Right ventricle myocardium superior (tissue), 1 donor: ENCODE measurements around the gene LIME1. TPM values are rescaled to one million over a fixed set of nuclear protein-coding genes. Genes with fewer than 3 reads are reported as not detected.

Experiments used
- ATAC-seq: fragments of 200-7000 bp; cut with Tn5 transposase; one replicate; pipeline ENCODE4 v1.9.1; 2020; ENCODE audit warnings: mild to moderate bottlenecking; ENCODE audit not compliant: poor library complexity
- DNase-seq: peaks from one replicate; pipeline ENCODE4 v3.0.0-alpha.2; 2020
- intact Hi-C: fragments of 100-400 bp; cut with DNase I; formaldehyde crosslinking; loops from one replicate; pipeline ENCODE4 v1.11.2; 2022
- total RNA-seq: library from RNA; stranded (reverse); fragmentation: NEBNext Ultra II Directional; extraction: Animal tissue kit (Norgen Biotek cat#: 25700); gene quantifications from one replicate; pipeline ENCODE4 v1.2.1, GENCODE V29; 2021
- donor health status: DM: no; HTN: yes; CAD: no; lungs with severe emphysema.

LIME1 gene
- total RNA-seq, 1 donor from 2014 or later: 1.6 TPM

DNA sequence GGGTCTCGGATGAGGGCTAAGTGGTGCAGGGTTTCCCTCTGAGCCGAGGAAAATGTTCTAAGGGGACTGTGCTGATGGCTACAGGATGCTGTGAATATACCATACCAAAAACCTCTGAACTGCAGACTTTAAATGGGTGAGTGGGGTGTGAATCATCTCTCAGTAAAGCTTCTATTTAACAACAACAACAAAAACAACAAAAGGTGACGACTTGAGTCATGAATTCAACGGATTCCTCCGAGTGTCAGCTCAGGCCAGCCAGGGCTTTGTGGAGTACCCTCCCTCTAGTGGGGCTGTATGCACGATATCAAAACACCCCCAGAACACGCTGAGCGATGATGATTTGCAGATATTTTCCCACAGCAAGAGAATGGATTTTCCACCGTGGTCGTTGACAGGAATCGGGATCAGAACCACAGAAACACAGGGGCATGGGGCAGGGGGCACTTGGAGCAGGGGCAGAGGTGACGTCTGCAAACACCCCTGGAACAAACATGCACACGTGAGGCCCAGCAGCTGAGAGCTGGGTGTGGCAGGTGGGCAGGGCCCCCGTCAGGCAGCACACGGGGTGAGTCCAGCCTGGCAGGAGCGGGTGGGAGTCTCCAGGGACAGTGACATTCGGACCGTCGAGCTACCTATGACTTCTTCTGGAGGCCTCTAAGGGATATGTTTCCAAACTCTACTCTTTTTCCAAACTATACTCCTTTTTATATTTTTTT is 41.7 kb downstream of the LIME1 start:
- DNase-seq: no peak
- ATAC-seq: no peak
- intact Hi-C loops: no loop called here

- no peak for ATAC-seq
- DNase-seq: no peak
- intact Hi-C loops: no loop called here
Observed at GRCh38 chr20:63778857-63779256, 42.4 kb downstream of the LIME1 start.

GRCh38 chr20:63781181-63781580 is 44.7 kb downstream of the LIME1 start:
- ATAC-seq (no peak), DNase-seq (no peak)
- intact Hi-C loops: no loop called here

GRCh38 chr20:63782051-63782471 is 45.6 kb downstream of the LIME1 start:
- ATAC-seq: no peak
- intact Hi-C loops: no loop called here
- DNase-seq: no peak

DNA sequence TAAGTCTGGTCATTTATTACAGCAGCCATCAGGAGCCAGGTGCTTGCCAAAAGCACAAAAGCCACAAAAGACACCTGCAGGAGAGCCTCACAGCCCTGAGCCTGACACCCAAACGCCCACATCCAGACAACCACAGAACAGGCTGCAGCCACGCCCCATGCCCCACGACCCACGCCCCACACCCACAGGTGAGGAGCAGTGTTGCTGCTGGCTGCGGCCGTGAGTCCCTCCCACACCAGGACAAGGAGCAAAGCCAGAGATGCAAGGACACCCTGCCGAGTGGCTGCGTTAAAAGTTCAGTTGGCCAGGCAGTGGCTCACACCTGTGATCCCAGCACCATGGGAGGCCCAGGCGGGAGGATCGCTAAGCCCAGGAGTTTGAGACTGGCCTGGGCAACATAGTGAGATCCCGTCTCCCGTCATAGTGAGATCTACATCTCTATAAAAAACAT is 46.1 kb downstream of the LIME1 start:
- DNase-seq (no peak), ATAC-seq (no peak)
- intact Hi-C loops: no loop called here

GRCh38 chr20:63783970-63784369 is 47.5 kb downstream of the LIME1 start:
- intact Hi-C loops: no loop called here
- ATAC-seq (no peak), DNase-seq (no peak)

DNA sequence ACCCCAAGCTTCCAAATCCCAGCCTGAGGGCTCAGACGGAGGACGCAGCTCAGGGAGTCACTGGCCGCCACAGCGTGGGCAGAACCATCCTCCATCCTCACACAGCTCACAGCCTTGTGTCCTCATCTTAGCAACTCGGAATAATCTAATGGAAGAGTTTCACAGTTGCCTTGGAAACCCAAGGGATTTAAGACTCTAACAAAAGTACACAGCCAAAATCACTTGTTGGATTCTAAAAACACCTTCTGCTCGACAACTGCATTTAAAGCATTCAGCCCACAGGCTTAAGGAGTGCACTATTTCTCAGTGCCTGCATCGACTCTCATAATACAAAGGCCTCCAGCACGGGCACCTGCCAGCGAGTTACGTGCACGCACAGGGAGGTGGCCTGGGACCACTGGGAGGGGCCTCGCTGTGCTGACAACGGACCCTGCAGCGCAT is 49.2 kb downstream of the LIME1 start:
- intact Hi-C loops: loop anchor here (5.0 kb wide), 1 partner anchor 77 kb away; the partner anchor contains the start of gene ABHD16B
- ATAC-seq: no peak
- DNase-seq: peak; percentile 35

GRCh38 chr20:63787302-63787701 is 50.8 kb downstream of the LIME1 start:
- peak; percentile 68 for DNase-seq
- peak; percentile 87 for ATAC-seq
- intact Hi-C loops: loop anchor here (5.0 kb wide), 1 partner anchor 75 kb away; the partner anchor contains the start of gene ABHD16B

DNA sequence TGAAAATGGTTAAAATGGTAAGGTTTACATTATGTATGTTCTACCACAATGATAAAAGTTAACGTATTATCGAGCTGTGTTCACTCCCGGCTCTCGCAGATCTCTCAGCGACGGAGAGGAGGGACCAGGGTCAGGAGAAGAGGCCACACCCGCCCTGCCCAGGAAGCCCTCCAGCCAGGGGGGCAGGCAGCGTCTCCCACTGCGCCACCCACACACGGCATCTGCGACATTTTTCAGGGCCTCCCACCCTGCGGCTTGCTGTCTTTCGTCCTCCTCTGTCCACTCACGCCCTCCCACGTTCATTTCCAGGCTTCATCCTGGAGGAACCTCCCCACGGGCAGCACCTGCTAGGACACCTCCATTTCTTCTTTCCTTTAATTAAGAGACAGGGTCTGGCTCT is 51.3 kb downstream of the LIME1 start:
- ATAC-seq (peak; percentile 35), DNase-seq (no peak)
- intact Hi-C loops: loop anchor here (5.0 kb wide), 1 partner anchor 75 kb away; the partner anchor contains the start of gene ABHD16B

Other genes starting within 250 kb of the LIME1 start
- 1,229 TPM for gene EEF1A2, start 237.6 kb upstream of the LIME1 start, total RNA-seq
- gene PPDPF, start 215.9 kb upstream of the LIME1 start, total RNA-seq: 246 TPM
- 0.13 TPM for gene PTK6, start 199.3 kb upstream of the LIME1 start, total RNA-seq
- not detected for gene SRMS, start 188.9 kb upstream of the LIME1 start, total RNA-seq
- 0.11 TPM for gene FNDC11, start 182.5 kb upstream of the LIME1 start, total RNA-seq
- gene HELZ2, start 162.4 kb upstream of the LIME1 start, total RNA-seq: 9.7 TPM
- gene GMEB2, start 109.6 kb upstream of the LIME1 start, total RNA-seq: 5.5 TPM
- gene STMN3, start 83.2 kb upstream of the LIME1 start, total RNA-seq: 4.3 TPM
- 7.3 TPM for gene RTEL1, start 78.4 kb upstream of the LIME1 start, total RNA-seq
- 0.32 TPM for gene TNFRSF6B, start 40.0 kb upstream of the LIME1 start, total RNA-seq
- gene ARFRP1, start 28.7 kb upstream of the LIME1 start, total RNA-seq: 32.2 TPM
- 16.0 TPM for gene ZGPAT, start 28.6 kb upstream of the LIME1 start, total RNA-seq
- gene SLC2A4RG, start 3.1 kb downstream of the LIME1 start, total RNA-seq: 95.0 TPM
- gene ZBTB46, start 94.6 kb downstream of the LIME1 start, total RNA-seq: 13.5 TPM
- gene ABHD16B, start 124.8 kb downstream of the LIME1 start, total RNA-seq: not detected
- gene TPD52L2, start 128.6 kb downstream of the LIME1 start, total RNA-seq: 69.0 TPM
- 42.3 TPM for gene DNAJC5, start 158.5 kb downstream of the LIME1 start, total RNA-seq
- gene UCKL1, start 219.8 kb downstream of the LIME1 start, total RNA-seq: 54.4 TPM
- gene ZNF512B, start 233.3 kb downstream of the LIME1 start, total RNA-seq: 11.3 TPM
- 6.0 TPM for gene SAMD10, start 243.0 kb downstream of the LIME1 start, total RNA-seq
- 45.3 TPM for gene PRPF6, start 244.5 kb downstream of the LIME1 start, total RNA-seq